HG03103 (cell line): Measurements from ENCODE around the gene PTPRD.
A peak's percentile ranks its signal among the peaks of the same experiment; 100 is the strongest.

Source experiments
- ATAC-seq: cut with Tn5 transposase; IDR thresholded peaks from one replicate; pipeline ENCODE4 v1.9.1; 2021; ENCODE audit warnings: low read depth; ENCODE audit not compliant: unreplicated experiment

Gene PTPRD

DNA sequence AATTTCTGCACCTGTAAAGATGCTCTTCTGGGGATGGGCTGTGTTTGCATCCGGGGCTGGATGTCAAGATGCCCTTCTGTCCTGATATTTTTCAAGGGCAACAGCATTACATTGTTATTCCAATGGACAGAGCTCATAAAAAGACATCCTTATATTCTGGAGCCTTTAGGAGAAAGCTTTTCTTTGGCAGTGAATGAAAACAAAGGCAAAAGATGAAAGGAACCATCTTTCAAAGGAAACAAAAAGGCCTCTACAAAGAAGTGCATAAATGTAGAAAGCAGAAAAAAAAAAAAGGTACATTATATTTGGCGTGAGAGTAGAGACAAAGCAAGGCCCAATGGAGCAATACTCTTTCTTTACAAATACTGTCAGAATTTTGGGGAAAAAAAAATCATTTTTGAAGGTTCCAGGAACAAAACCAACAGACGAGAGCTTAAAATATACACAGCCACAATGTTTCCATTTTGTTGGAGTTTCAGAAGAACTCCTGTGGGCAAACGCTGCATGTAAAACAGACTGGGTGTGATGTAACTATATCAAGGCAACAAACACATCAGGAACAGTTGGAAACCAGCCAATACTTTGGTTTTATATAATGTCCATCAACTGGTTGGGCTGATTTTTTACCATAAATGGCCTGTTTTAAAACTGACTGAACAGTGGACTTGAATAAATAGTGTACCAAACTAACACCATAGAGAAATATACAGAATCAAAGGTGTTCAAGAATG, 1927.7 kb downstream of the PTPRD start:
- ATAC-seq = no peak

DNA sequence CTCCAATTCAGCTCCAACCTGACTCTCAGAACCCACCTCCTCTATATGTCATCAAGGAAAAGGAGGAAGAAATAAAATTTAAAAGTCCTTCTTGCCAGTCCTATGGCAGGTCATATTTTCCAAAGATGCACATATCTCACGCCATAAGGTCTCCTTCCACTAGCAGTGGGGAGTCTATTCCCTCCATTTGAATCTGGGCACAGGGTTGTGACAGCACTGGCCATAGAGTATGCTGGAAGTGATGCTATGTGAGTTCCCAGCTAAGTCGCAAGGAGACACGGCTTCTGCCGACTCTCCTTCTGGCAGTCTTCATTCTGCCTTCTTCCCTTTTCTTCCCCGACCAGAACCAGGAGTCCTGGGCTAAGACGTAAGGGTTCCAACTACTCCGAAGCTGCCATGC, 1929.3 kb downstream of the PTPRD start:
- ATAC-seq = no peak

DNA sequence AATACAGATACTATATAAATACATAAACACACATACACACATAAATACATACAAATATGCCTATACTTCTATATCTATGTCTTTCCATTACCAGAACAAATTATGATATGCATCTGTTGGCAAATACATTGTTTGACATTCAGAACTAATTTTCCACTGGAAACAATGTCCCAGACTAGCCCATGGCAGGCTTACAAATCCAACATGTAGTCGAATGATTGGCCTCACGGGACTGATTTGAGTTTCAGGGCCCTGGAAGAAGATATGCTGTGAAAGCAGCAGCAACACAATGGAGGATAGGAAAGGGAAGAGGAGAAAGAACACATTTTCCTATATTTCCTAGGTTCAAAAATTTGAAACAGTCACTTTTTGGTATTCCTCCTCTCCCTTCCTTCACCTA, 1932.1 kb downstream of the PTPRD start:
- no peak for ATAC-seq

DNA sequence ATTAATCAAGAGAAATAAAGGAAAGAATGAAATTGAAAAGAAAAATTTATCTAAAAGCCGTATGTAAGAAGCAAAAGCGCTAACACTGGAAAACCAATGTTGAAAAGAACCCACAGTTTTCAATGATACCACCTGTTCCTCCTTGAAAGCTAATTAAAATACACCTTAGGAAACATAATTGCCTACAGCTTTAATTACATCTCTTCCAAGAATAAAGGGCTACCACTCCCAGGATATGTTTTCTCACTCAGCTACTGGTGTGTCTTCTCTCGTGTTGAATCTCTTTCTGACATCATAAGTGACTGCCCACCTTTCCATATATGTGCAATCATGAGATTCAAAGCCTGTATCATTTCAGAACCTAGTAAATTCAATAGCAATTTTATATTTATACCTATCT, 1932.6 kb downstream of the PTPRD start:
- no peak for ATAC-seq

DNA sequence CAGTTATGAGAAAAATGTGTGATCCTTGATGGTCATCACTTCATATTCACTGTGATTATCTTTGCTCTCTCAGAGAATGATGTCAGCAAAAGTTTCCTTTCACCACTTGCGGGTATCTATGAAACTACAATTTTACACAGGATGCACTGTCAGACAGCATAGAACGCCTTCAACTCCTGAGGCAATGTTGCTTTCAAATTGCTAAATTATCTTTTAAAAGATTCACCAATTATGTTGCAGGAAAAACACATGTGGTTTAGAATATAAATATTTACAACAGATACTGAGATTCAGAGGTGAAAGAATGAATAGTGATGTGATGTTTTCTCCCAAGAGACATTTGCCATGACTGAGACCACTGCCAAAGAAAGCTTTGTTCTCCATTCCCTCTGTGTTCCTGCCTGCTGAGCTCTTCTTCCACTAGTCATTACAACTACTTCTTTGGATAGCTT, 1933.4 kb downstream of the PTPRD start:
- ATAC-seq = no peak

DNA sequence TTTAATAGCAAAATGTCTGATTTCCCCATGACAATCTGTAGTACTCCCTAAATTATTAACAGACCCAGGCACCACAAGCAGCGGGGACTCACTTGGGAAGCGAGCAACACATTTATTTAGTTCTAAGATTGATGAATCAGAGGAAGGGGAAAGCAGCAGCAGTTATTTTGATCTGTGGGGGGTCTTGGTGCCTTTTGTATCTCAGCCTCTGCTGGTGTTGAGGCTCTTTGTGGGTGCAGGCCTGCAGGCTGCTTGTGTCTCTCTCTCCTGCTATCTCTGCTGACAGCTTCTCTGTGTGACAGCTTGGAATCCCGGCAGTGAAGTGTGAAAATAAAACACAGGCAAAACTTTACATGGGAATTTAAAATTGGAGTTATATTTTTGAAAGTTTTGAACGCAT, 1935.1 kb downstream of the PTPRD start:
- no peak for ATAC-seq

DNA sequence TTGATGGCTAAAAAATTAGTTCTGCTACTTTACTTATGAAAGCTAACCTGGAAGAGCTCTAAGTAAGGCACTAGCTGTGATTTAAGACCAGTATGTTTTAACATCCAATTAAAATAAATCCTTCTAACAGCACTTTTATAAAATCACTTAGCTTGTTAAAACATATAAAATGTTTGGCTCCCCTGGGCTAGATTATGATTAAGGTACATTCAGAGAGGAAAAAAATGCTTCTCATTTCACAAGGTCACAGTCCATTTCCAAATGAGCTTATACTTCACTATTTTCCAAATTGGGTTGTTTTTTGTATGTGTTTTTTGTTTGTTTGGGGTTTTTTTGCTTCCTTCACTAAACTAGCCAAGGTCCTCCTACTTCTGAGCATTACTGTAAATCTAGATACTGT, 1938.3 kb downstream of the PTPRD start:
- ATAC-seq = no peak

DNA sequence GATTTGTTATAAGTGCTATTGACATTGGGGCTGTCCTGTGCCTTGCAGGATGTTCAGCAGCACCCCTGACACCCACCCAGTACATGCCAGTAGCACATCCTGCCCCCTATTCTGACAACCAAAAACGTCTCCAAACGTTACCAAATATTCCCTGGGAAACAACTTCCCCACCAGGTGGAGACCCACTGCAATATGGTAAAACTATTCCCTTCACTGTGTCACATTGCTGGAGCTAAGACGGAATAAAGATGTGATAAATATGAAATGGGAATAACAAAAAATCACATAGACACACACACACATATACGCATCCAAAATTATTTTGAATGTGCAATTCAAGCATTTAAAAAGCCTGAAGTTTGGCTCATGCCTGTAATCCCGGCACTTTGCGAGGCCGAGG, 1939.0 kb downstream of the PTPRD start:
- no peak for ATAC-seq

DNA sequence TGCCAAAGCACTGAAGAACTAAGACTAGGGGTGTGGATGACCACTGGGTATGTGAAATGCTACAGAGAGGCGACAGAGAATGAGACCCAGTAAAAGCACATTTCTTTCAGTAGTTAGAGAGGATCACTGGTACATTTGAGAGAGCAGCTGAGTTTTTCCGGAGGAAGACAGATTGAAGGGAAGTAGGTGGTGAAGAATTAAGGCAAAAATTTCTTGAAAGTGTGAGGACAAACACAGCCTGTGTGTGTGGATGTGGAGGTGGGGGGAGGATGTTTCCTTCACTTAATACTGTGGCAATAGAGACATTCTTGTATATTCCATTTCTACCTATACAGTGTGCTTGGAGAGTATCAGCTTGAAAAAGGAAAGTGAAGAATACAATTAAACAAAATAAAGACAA, 1942.1 kb downstream of the PTPRD start:
- ATAC-seq = no peak

DNA sequence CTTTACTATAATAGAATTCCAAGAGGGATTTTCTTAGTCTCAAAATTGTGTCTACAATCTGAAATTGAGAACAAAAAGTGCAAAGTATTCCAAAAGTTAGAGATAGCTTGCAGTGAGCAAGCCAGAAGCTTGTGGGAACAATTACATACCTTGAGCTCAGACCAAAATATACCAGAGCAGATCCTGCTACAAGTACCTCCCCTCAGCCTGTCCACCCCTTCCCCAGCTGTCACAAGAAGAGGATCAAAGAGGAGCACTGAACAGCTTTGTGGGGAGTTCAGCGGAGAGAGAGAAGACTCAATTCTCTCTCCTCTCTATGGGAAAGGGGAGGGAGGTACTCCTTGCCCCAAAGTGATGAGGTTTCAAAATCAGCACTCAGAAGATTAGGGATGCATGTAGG, 1944.1 kb downstream of the PTPRD start:
- ATAC-seq = no peak

DNA sequence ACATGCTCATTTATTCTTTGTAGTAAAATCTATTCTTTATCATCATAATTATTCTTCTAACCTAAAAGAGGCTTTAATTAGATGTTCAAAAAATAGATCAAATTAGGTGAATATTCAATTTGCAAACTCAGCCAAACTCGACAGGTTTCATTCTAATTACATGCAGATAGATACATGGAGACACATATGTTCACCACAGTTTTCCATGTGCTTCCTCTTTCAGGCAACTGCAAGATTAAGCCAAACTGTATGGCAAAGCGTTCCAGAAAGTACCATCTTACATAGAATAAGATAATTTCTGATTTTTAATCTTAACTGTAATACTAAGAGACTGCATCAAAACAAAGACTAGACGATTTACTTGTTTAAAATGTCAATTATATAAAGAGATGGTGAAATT, 1944.6 kb downstream of the PTPRD start:
- no peak for ATAC-seq

DNA sequence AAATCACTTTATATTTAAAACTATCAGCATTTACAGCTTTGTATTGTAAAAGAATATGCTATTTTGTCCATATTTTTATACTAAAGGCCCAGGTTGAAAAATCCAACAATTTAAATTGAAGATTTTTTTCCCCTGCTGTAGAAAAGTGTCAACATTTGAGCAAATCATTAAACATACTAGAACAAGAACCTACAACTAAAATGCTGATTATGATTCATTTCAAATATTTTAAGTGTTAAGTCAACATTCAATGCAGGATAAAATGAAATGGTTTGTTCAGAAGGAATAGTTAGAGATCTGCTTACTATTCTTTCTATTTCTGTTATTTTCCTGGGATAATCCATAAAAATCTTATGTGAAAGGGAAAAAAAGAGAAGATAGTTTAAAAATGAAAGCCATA, 1946.7 kb downstream of the PTPRD start:
- no peak for ATAC-seq

DNA sequence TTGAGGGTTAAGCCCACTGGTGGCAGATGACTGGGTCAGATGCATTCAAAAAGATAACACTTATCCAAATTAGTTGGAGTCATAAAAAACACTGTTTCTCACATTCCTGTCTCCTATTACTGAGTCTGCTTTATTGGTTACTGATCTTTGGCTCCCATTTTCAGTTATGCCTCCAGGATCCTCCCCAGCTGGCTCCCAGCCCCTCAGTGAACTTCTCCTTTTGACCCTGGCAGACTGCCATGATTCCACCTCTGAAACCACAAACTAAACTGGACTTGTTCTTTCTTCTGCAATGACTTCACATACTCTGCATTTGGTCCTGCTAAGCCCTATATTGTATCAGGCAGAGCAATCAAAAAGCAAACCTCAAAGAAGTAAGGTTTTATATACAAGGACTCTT, 1952.4 kb downstream of the PTPRD start:
- ATAC-seq = no peak

DNA sequence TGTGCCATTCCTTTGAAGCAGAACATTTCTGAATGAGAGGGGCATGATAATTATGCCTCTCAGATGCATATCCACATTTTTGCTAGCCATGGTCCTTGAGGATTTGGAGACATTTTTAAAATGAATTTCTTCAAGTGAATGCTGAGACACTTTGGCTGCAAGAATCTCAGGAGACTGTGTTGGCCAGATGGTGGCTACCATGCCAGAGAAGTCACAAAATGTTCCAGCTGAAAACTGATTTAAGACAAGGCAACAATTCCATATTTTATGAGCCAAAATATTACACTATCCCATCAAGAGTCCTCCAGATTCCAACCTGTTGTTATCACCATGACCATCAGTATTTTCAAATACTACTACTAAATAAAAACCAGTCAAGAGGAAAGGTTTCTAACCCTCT, 1953.7 kb downstream of the PTPRD start:
- no peak for ATAC-seq

DNA sequence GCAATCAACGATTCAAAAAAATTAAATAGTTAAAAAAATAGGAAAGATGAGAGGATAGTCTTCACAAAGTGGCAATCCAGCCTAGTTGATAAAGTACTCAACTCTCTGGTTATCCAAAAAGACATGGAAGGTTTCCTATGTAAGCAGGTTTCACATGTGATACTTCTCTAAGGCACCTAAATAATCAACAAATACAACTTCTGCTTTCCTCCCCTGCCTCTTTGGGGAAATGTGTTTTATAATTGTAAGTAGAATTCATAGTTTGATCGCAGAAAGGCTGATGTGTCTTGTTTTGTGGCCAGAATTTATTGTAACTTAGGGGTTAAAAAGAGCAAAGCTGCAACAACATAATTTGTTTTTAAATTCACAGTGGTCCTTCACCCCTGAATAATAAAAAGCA, 1957.7 kb downstream of the PTPRD start:
- ATAC-seq = no peak

DNA sequence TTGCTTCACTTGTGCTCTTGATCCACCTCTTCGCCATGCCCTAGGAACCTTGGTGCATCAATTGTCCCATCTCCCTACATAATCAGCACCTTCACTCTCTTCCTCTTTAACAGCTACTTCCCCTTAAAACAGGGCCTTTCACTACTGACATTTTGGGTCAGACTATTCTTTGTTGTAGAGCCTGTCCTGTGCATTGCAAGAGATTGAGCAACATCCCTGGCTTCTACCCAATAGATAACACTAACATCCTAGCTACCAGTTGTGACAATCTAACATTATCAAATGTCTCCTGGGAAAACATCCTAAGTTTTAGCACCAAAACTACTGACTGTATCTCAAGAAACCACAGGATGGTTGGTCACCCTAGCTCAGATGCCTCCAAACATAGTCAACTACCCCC, 1958.9 kb downstream of the PTPRD start:
- no peak for ATAC-seq

DNA sequence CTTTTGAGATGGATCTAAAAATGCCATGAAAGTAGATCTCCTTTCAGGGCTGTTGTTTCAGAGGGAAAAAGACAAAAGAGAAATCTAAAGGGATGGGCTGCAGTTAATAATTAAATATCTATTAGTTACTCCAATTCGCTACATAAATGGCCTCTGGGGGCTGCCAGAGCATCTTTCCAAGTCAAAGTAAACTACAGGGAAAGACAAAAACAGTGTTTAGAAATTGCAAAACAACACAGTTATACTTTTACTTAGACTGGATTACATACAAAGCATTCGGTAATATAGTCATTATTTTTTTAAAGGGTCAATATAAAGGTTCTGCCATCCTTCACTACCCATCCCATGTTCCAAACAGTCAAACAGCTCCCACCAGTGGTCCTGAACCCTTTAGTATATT, 1959.7 kb downstream of the PTPRD start:
- ATAC-seq = no peak

DNA sequence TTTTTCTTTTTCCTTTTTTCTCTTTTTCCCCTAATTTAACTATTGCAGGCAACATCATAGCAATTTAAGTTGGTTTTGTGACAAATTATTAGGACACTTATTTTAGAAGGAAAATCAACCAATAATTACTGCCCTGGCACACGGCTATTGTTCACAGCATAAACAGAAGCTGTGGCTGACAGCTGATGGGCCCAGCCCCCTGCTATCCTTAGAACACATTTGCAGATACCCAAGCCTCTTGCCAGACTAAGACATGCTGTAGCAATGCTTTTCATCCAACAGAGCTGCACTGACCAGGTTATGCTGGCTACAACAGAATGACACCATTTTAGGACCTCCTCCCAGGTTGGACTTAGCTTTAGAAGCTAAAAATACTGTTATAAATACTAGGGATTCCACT, 1960.5 kb downstream of the PTPRD start:
- ATAC-seq = no peak

DNA sequence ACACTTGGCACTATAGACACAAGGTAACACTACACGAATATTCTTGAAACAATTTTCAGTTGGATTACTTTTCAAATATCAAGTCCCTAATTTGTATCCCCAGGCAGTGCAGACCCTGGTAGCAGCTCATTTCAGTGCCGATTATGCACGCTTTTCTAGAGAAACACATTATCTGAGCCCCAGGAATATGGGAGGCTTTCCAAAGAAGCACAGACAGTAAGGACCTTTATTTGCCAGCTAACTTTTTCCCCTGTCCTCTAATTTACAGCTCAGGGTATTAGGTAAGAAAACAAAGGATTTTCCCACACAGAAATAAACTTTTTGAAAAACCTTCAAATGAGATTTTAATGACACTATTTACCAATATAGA, 1961.0 kb downstream of the PTPRD start:
- no peak for ATAC-seq

DNA sequence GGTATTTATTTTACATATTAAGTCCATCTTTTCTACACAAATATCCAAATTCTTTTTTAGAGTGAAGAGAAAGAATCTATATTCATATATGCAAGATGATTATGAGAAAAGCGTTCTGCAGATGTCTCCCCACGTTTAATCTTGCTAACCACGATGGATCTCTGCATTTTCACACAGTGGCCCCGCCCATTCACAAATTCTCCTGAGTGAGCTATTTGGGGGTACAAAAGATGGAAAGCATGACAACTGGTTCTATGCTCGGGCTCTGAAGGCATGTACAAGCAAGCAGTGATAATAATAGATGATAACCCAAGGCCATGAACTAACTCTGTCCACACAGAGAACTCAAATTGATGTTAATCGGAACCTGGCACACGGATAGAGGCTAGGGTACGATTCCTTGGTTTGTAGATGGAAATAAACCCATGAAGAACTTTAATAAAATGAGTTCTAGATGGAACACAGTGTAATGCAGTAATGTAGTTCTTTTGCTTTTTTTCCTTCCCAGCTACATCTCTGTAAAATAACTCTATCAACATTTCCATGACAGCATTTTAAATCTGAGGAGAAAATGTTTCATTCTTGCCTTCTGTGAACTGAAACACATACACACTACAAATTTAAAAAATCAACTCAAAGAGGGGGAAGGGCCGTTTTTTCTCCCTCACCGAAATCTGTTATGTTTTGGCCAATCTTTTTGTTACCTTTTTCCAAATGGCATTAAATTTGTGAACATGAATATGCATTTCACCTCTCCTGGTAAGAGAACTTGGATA, 1961.5 kb downstream of the PTPRD start:
- ATAC-seq = no peak

DNA sequence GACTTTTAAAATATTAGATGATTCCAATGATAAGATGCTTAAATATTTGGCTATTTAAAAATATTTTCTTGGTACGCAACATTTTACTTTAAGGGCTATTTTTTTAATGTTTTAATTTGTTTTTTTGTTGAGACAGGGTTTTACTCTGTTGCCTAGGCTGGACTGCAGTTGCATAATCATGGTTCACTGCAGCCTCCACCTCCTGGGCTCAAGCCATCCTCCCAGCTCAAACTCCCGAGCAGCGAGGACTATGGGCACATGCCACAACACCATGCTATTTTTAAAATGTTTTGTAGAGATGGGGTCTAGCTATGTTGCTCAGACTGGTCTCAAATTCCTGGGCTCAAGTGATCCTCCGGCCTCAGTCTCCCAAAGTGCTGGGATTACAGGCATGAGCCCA, 1963.0 kb downstream of the PTPRD start:
- ATAC-seq = no peak

DNA sequence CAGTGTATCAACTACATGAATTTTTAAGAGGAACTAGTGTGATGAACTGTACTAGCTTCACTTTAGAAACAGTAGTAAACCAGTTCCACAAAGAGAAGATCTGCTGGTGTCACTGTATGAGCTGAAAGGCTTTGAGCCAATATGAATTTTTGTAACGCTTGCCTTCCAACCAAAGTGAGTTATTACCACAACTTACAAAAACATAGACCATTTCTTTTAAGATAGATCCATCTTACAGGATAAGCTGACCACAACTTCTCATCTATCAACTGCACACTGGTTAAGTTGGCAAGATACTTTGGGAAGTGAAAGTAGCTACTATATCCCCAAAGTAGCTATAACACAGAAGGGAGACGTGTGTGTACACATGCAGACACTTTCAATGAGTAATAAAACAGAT, 1963.6 kb downstream of the PTPRD start:
- ATAC-seq = peak; percentile 73
